Testis (tissue), 3 donors: Measurements from ENCODE around the gene MANSC1. TPM values are rescaled to one million over a fixed set of nuclear protein-coding genes. Genes with fewer than 3 reads are reported as not detected.

Experiments
- DNase-seq: peaks from one replicate; pipeline ENCODE4 v3.0.0-alpha.2; 2019
- H3K27ac ChIP-seq, 2 donors: fragments of 200-600 bp; sonication (generic); one replicate each; pipeline ENCODE4 v1.5.1; 2019
- H3K27me3 ChIP-seq: fragments of 200-600 bp; sonication (generic); one replicate; pipeline ENCODE4 v1.5.1; 2019
- H3K36me3 ChIP-seq: fragments of 200-600 bp; sonication (generic); one replicate; pipeline ENCODE4 v1.5.1; 2017; ENCODE audit warnings: low read depth; ENCODE audit errors: missing control alignments
- H3K4me1 ChIP-seq: fragments of 200-600 bp; sonication (generic); one replicate; pipeline ENCODE4 v1.5.1; 2019
- H3K4me3 ChIP-seq, 2 donors: fragments of 200-600 bp; sonication (generic); one replicate each; pipeline ENCODE4 v1.5.1; 2017 to 2019
- H3K9me3 ChIP-seq: fragments of 200-600 bp; sonication (generic); one replicate; pipeline ENCODE4 v1.5.1; 2017
- CTCF ChIP-seq, 3 experiments: fragments of 450-650 bp in 2 of 3; fragments of 200-600 bp in 1 of 3; sonication (generic) in 1 of 3; IDR thresholded peaks; one replicate each; pipeline ENCODE4 v1.5.1; 2016 to 2019; ENCODE audit warnings: antibody characterized with exemption in 3 of 3, mild to moderate bottlenecking in 2 of 3, moderate library complexity in 1 of 3
- POLR2A ChIP-seq: fragments of 450-650 bp; IDR thresholded peaks from one replicate; pipeline ENCODE4 v1.6.1; 2017; ENCODE audit warnings: antibody characterized with exemption, mild to moderate bottlenecking, moderate library complexity
- WGBS, 2 donors: methylation state at CpG; one replicate each; pipeline ENCODE4 v1.1.5; 2018; 5-methylcytosine and 5-hydroxymethylcytosine counted together
- intact Hi-C: fragments of 100-400 bp; cut with DNase I; formaldehyde crosslinking; loops from one replicate; pipeline ENCODE4 v1.15.1; 2023; ENCODE audit warnings: low total_unique reads
- polyA plus RNA-seq: library from polyadenylated mRNA; stranded (reverse); fragments of 350-450 nt; fragmentation: Illumina TruSeq; extraction: RNeasy Lipid Tissue Mini Kit (QIAGEN cat#74804); gene quantifications from one replicate; pipeline ENCODE4 v1.2.3, GENCODE V29; 2014; ENCODE audit warnings: low read depth, low replicate concordance; ENCODE audit not compliant: insufficient read depth
- total RNA-seq, 2 donors: library from RNA; depleted of rRNA; stranded (reverse); fragments of >200 nt; gene quantifications; one replicate each; pipeline ENCODE4 v1.2.3, GENCODE V29; 2016

The MANSC1 gene
- total and polyA plus RNA-seq, 3 donors from 2014 or later, result 24.0 to 30.3 (median 24.7) TPM

GRCh38 chr12:12301122-12301521 is 48.9 kb downstream of the MANSC1 start:
- intact Hi-C loops, result no loop called here

GRCh38 chr12:12297201-12297830 is 52.7 kb downstream of the MANSC1 start:
- TF ChIP-seq POLR2A (no peak), CTCF (IDR thresholded peaks at IDR 0.05) (no peak)
- H3K9me3 ChIP-seq, result no peaks in the 10 kb centered on the region
- no peaks in the 10 kb centered on the region for H3K36me3 ChIP-seq
- no peak overlapping the region for H3K27ac ChIP-seq
- H3K4me3 ChIP-seq, result no peak overlapping the region
- peaks cover 3% of the 10 kb centered on the region for H3K4me1 ChIP-seq
- 66 to 70% methylated on average over 8 of the region's 8 CpGs for WGBS, 2 donors
- no peak for DNase-seq
- H3K27me3 ChIP-seq, result no peaks in the 10 kb centered on the region
- intact Hi-C loops, result no loop called here

More at GRCh38 chr12:12301122-12301521, 48.9 kb downstream of the MANSC1 start:
- TF ChIP-seq POLR2A (no peak), CTCF (IDR thresholded peaks at IDR 0.05) (no peak)
- Histone ChIP-seq H3K36me3 (no peaks in the 10 kb centered on the region), H3K27ac (no peak overlapping the region), H3K27me3 (no peaks in the 10 kb centered on the region), H3K4me1 (no peaks in the 10 kb centered on the region), H3K9me3 (no peaks in the 10 kb centered on the region), H3K4me3 (no peak overlapping the region)
- WGBS, 2 donors, result 91 to 95% methylated on average over 2 of the region's 2 CpGs
- DNase-seq, result no peak

- TF ChIP-seq POLR2A (no peak), CTCF (IDR thresholded peaks at IDR 0.05) (no peak)
- intact Hi-C loops, result no loop called here
- Histone ChIP-seq H3K36me3 (no peaks in the 10 kb centered on the region), H3K27ac (no peak overlapping the region), H3K27me3 (no peaks in the 10 kb centered on the region), H3K9me3 (no peaks in the 10 kb centered on the region), H3K4me1 (peaks cover 3% of the 10 kb centered on the region), H3K4me3 (no peak overlapping the region)
- WGBS, 2 donors, result 60 to 63% methylated on average over 5 of the region's 5 CpGs
- no peak for DNase-seq
Measured at GRCh38 chr12:12294215-12295005, 55.6 kb downstream of the MANSC1 start.

GRCh38 chr12:12290206-12290605 is 59.8 kb downstream of the MANSC1 start:
- Histone ChIP-seq H3K27me3 (no peaks in the 10 kb centered on the region), H3K4me1 (peaks cover 3% of the 10 kb centered on the region), H3K27ac (no peak overlapping the region), H3K4me3 (no peak overlapping the region), H3K9me3 (no peaks in the 10 kb centered on the region), H3K36me3 (no peaks in the 10 kb centered on the region)
- DNase-seq, result no peak
- intact Hi-C loops, result no loop called here
- no peak for TF ChIP-seq POLR2A
- no peak for TF ChIP-seq CTCF (IDR thresholded peaks at IDR 0.05)
- 72 to 78% methylated on average over 1 of the region's 1 CpG for WGBS, 2 donors
